ENCODE results near the gene MRTFA.
"Not testable (repeated sequence)": the region's sequence is repeated elsewhere in the genome, so short reads cannot be mapped to it uniquely, and the experiment has no call there.

Gene MRTFA

GRCh38 chr22:40567626-40568328 is 68.7 kb downstream of the MRTFA start:
- TF ChIP-seq, protein P1, sequence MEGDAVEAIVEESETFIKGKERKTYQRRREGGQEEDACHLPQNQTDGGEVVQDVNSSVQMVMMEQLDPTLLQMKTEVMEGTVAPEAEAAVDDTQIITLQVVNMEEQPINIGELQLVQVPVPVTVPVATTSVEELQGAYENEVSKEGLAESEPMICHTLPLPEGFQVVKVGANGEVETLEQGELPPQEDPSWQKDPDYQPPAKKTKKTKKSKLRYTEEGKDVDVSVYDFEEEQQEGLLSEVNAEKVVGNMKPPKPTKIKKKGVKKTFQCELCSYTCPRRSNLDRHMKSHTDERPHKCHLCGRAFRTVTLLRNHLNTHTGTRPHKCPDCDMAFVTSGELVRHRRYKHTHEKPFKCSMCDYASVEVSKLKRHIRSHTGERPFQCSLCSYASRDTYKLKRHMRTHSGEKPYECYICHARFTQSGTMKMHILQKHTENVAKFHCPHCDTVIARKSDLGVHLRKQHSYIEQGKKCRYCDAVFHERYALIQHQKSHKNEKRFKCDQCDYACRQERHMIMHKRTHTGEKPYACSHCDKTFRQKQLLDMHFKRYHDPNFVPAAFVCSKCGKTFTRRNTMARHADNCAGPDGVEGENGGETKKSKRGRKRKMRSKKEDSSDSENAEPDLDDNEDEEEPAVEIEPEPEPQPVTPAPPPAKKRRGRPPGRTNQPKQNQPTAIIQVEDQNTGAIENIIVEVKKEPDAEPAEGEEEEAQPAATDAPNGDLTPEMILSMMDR (IDR thresholded peaks at IDR 0.05; ENCODE audit: extremely low read depth, insufficient read depth, missing control alignments) = no peak
- in situ Hi-C loops (cut with MboI; ENCODE audit: low pct_unique_long_range_greater_than_20kb, low sequenced_read_pairs, unreplicated experiment) = no loop called here
- no peak for DNase-seq (ENCODE audit: low spot score)

DNA sequence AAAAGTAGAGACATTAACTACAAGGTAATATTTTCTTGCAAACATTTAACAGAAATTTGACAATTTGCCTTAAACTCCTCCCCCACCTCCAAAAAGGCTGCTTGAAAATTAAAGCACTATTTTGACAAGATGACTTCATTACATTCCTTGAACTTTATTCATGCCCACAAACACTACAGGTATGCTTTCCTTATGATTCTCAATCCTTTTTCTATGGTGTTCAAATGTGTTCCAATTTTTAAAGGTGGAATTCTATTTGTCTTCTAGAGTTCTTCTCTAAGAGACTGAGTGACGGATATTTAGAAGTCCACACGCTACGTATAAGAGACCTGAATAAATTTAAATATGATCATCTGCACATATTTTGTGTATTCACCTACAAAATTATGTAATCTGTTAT is 69.4 kb downstream of the MRTFA start:
- TF ChIP-seq, protein P1 (IDR thresholded peaks at IDR 0.05; ENCODE audit: extremely low read depth, insufficient read depth, missing control alignments) = no peak
- in situ Hi-C loops (cut with MboI; ENCODE audit: low pct_unique_long_range_greater_than_20kb, low sequenced_read_pairs, unreplicated experiment) = no loop called here
- no peak for DNase-seq (ENCODE audit: low spot score)

GRCh38 chr22:40560994-40561515 is 75.5 kb downstream of the MRTFA start:
- no peak for DNase-seq (ENCODE audit: low spot score)
- TF ChIP-seq, protein P1 (IDR thresholded peaks at IDR 0.05; ENCODE audit: extremely low read depth, insufficient read depth, missing control alignments) = no peak
- in situ Hi-C loops (cut with MboI; ENCODE audit: low pct_unique_long_range_greater_than_20kb, low sequenced_read_pairs, unreplicated experiment) = no loop called here

DNA sequence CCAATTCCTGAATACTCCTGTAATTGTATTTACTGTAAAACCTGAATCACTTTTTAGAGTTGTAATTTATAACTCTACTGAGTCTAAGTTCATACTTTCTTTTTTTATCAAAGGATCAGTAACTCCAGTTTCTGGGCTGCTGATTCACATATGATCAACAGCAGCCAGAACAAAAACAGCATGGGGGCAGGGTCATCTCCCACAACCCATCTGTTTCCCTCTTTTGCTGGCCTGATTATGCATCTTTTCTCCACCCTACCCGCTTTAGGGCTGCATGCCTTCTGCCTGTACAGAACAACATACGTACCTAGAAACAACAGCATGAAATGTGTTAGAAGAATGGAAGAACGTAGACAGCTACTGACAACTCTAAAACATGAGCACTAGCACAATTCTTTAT is 76.0 kb downstream of the MRTFA start:
- in situ Hi-C loops (cut with MboI; ENCODE audit: low pct_unique_long_range_greater_than_20kb, low sequenced_read_pairs, unreplicated experiment) = no loop called here
- TF ChIP-seq, protein P1 (IDR thresholded peaks at IDR 0.05; ENCODE audit: extremely low read depth, insufficient read depth, missing control alignments) = no peak
- no peak for DNase-seq (ENCODE audit: low spot score)

DNA sequence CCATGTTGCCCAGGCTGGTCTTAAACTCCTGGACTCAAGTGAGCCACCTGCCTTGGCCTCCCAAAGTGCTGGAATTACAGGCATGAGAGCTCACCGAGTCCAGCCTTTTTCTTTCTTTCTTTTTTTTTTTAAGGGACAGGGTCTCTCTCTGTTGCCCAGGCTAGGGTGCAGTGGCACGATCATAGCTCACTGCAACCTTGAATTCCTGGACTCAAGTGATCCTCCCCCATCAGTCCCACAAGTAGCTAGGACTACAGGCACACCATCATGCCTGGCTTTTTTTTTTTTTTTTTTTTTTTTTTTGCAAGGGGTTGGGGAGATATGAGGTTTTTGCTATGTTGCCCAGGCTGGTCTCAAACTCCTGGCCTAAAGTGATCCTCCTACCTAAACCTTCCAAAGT is 78.5 kb downstream of the MRTFA start:
- no peak for DNase-seq (ENCODE audit: low spot score)
- TF ChIP-seq, protein P1 (IDR thresholded peaks at IDR 0.05; ENCODE audit: extremely low read depth, insufficient read depth, missing control alignments) = no peak
- in situ Hi-C loops (cut with MboI; ENCODE audit: low pct_unique_long_range_greater_than_20kb, low sequenced_read_pairs, unreplicated experiment) = no loop called here

- DNase-seq (ENCODE audit: low spot score) = no peak
- TF ChIP-seq, protein P1 (IDR thresholded peaks at IDR 0.05; ENCODE audit: extremely low read depth, insufficient read depth, missing control alignments) = no peak
- in situ Hi-C loops (cut with MboI; ENCODE audit: low pct_unique_long_range_greater_than_20kb, low sequenced_read_pairs, unreplicated experiment) = no loop called here
Observed at GRCh38 chr22:40556641-40557040, 79.9 kb downstream of the MRTFA start.

DNA sequence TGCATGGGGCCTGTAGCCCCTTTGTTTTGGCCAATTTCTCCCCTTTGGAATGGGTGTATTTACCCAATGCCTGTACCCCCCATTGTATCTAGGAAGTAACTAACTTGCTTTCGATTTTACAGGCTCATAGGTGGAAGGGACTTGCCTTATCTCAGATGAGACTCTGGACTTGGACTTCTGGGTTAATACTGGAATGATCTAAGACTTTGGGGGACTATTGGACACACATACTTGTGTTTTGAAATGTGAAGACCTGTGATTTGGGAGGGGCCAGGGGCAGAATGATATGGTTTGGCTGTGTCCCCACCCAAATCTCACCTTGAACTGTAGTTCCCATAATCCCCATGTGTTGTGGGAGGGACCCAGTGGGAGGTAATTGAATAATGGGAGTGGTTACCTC is 82.5 kb downstream of the MRTFA start:
- DNase-seq (ENCODE audit: low spot score); in situ Hi-C loops (cut with MboI; ENCODE audit: low pct_unique_long_range_greater_than_20kb, low sequenced_read_pairs, unreplicated experiment): not testable (repeated sequence)
